Measurements from ENCODE around the gene TCF7L1.
"Not testable (repeated sequence)": the region's sequence is repeated elsewhere in the genome, so short reads cannot be mapped to it uniquely, and the experiment has no call there.

The TCF7L1 gene

GRCh38 chr2:85110991-85111560 is 22.1 kb upstream of the TCF7L1 start:
- Histone ChIP-seq H3K4me1 (ENCODE audit: control insufficient read depth, insufficient read depth, low read length) (no peaks in the 10 kb centered on the region), H3K4me3 (ENCODE audit: insufficient read depth, low read depth, low read length) (no peak overlapping the region), H3K9me3 (ENCODE audit: control insufficient read depth, low read length) (no peaks in the 10 kb centered on the region), H3K36me3 (ENCODE audit: control insufficient read depth, insufficient read depth, low read length) (no peaks in the 10 kb centered on the region), H3K27ac (ENCODE audit: insufficient read depth, low read depth, low read length, poor library complexity, severe bottlenecking) (no peak overlapping the region), H3K27me3 (ENCODE audit: control insufficient read depth, insufficient read depth, low read length, poor library complexity, severe bottlenecking) (no peaks in the 10 kb centered on the region)
- 95 to 96% methylated on average over 3 of the region's 3 CpGs for WGBS, 2 experiments

DNA sequence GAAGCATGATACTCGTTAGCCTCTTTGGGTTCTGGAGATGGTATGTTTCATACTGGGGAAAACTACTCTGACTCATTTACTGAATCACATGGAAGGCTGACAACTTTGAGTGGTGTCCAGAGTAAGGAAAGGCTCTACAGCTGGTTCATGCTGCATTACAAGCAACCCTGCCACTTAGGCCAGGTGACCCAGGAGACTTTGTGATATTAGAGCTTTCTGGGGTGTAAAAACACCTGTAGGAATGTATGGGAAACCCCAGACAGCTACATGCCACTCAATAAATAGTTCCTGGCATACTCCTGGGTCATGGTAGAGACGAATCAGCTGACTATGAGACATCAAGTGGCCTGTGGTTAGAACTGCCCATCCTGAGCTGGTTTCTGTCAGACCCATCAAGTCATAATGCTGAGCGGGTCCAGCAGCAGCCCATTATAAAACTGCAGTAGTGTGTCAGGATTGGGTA is 21.3 kb upstream of the TCF7L1 start:
- Histone ChIP-seq H3K4me1 (ENCODE audit: control insufficient read depth, insufficient read depth, low read length) (no peaks in the 10 kb centered on the region), H3K27me3 (ENCODE audit: control insufficient read depth, insufficient read depth, low read length, poor library complexity, severe bottlenecking) (no peaks in the 10 kb centered on the region), H3K36me3 (ENCODE audit: control insufficient read depth, insufficient read depth, low read length) (no peaks in the 10 kb centered on the region), H3K27ac (ENCODE audit: insufficient read depth, low read depth, low read length, poor library complexity, severe bottlenecking) (no peak overlapping the region), H3K4me3 (ENCODE audit: insufficient read depth, low read depth, low read length) (no peak overlapping the region), H3K9me3 (ENCODE audit: control insufficient read depth, low read length) (no peaks in the 10 kb centered on the region)
- 92 to 93% methylated on average over 3 of the region's 3 CpGs for WGBS, 2 experiments

DNA sequence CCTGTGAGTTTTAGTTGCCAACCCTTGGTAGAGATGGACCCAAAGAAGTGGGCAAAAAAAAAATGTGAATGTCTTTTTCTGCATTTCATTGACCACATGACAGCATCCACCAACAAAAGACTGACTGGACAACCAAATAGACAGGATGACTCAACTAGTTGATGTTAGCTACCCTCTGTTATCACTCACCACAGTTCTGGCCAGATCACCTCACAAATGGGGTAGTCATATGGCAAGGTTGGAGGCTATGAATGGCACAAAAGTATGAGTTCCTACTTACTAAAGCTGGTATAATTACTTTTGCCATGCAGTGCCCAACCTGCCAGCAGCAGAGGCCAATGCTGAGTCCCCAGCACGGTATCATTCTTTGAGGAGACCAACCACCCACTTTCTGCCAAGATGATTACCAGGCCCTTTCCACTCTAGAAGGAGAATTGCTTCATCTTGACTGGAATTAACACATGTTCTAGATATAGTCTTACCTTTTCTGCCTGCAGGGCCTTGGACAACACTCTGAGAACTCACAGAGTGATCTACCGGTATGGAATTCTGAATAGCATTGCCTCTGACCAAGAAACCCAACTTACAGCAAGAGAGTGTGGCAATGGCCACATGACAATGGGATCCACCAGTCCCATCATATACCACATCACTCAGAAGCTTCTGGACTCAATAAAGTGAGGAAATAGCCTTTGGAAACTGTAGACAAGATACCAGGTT is 20.1 kb upstream of the TCF7L1 start:
- Histone ChIP-seq H3K9me3 (ENCODE audit: control insufficient read depth, low read length) (no peaks in the 10 kb centered on the region), H3K4me3 (ENCODE audit: insufficient read depth, low read depth, low read length) (no peak overlapping the region), H3K27me3 (ENCODE audit: control insufficient read depth, insufficient read depth, low read length, poor library complexity, severe bottlenecking) (no peaks in the 10 kb centered on the region), H3K4me1 (ENCODE audit: control insufficient read depth, insufficient read depth, low read length) (no peaks in the 10 kb centered on the region), H3K36me3 (ENCODE audit: control insufficient read depth, insufficient read depth, low read length) (no peaks in the 10 kb centered on the region), H3K27ac (ENCODE audit: insufficient read depth, low read depth, low read length, poor library complexity, severe bottlenecking) (no peak overlapping the region)
- WGBS, 2 experiments = 41 to 44% methylated on average over 2 of the region's 2 CpGs

- Histone ChIP-seq H3K36me3 (ENCODE audit: control insufficient read depth, insufficient read depth, low read length) (no peaks in the 10 kb centered on the region), H3K27ac (ENCODE audit: insufficient read depth, low read depth, low read length, poor library complexity, severe bottlenecking) (no peak overlapping the region), H3K4me3 (ENCODE audit: insufficient read depth, low read depth, low read length) (no peak overlapping the region), H3K27me3 (ENCODE audit: control insufficient read depth, insufficient read depth, low read length, poor library complexity, severe bottlenecking) (no peaks in the 10 kb centered on the region), H3K9me3 (ENCODE audit: control insufficient read depth, low read length) (no peaks in the 10 kb centered on the region), H3K4me1 (ENCODE audit: control insufficient read depth, insufficient read depth, low read length) (no peaks in the 10 kb centered on the region)
- 84 to 96% methylated on average over 1 to 2 of the region's 2 CpGs for WGBS, 2 experiments
Observed at GRCh38 chr2:85114586-85115330, 18.4 kb upstream of the TCF7L1 start.

DNA sequence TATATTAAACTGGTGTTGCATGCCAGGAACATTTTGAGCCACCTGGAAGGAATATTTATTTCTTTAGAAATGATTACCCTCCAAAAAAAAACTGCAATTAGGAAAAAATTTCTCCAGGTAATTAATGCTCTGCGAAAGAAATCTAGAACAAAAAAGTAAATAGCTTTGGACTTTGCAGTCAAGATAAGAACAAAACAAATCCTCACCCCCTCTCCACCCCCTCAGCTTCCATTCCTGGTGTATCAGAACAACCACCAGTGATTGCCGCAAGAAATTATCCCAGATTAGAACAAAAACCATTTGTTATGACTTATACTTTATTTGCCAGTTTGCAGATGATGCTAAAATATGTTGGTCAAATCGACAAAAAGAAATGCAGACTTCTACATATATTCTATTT is 17.0 kb upstream of the TCF7L1 start:
- H3K4me3 ChIP-seq (ENCODE audit: insufficient read depth, low read depth, low read length) = no peak overlapping the region
- 97 to 100% methylated on average over 2 to 3 of the region's 3 CpGs for WGBS, 2 experiments
- H3K36me3 ChIP-seq (ENCODE audit: control insufficient read depth, insufficient read depth, low read length) = no peaks in the 10 kb centered on the region
- H3K27me3 ChIP-seq (ENCODE audit: control insufficient read depth, insufficient read depth, low read length, poor library complexity, severe bottlenecking) = no peaks in the 10 kb centered on the region
- no peaks in the 10 kb centered on the region for H3K4me1 ChIP-seq (ENCODE audit: control insufficient read depth, insufficient read depth, low read length)
- no peak overlapping the region for H3K27ac ChIP-seq (ENCODE audit: insufficient read depth, low read depth, low read length, poor library complexity, severe bottlenecking)
- no peaks in the 10 kb centered on the region for H3K9me3 ChIP-seq (ENCODE audit: control insufficient read depth, low read length)

DNA sequence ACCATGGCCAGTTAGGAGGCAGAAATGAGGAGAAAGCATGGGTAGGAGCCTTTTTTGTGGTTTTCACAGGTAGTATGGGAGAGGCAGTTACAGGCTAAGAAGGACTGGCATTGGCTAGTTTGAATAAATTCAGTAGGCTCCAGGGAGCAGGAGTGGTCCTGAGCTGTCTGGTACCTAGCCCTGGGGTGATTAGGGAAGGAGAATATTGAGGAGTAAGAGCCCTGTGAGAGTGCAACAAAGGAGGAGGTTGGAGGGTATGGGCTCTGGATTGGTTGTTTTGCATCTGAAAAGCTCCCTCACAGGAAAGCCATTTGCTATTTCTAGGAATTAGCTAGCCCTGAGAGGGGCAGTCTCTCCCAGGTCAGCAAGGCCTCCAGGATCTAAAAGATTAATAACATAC is 13.3 kb upstream of the TCF7L1 start:
- no peaks in the 10 kb centered on the region for H3K27me3 ChIP-seq (ENCODE audit: control insufficient read depth, insufficient read depth, low read length, poor library complexity, severe bottlenecking)
- H3K27ac ChIP-seq (ENCODE audit: insufficient read depth, low read depth, low read length, poor library complexity, severe bottlenecking) = peak overlapping the region; percentile 44
- H3K36me3 ChIP-seq (ENCODE audit: control insufficient read depth, insufficient read depth, low read length) = no peaks in the 10 kb centered on the region
- no peaks in the 10 kb centered on the region for H3K4me1 ChIP-seq (ENCODE audit: control insufficient read depth, insufficient read depth, low read length)
- no peak overlapping the region for H3K4me3 ChIP-seq (ENCODE audit: insufficient read depth, low read depth, low read length)
- H3K9me3 ChIP-seq (ENCODE audit: control insufficient read depth, low read length) = no peaks in the 10 kb centered on the region

DNA sequence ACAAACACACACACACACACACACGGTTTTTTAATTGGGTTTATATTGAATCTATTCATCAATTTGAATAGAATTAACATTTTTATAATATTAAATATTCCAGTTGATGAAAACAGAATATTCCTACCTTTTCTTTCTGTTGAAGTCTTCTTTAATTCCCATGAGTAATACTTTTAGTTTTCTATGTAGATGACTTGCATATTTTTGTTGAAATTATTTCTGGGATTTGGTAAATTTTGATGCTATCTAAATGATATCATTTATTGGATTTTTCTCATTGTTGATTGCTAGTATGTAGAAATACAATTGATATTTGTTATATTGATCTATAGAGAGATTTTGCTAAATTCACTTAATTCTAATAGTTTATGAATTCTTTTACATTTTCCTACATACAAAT is 12.8 kb upstream of the TCF7L1 start:
- Histone ChIP-seq H3K4me3 (ENCODE audit: insufficient read depth, low read depth, low read length) (no peak overlapping the region), H3K27ac (ENCODE audit: insufficient read depth, low read depth, low read length, poor library complexity, severe bottlenecking) (no peak overlapping the region), H3K9me3 (ENCODE audit: control insufficient read depth, low read length) (no peaks in the 10 kb centered on the region), H3K36me3 (ENCODE audit: control insufficient read depth, insufficient read depth, low read length) (no peaks in the 10 kb centered on the region), H3K27me3 (ENCODE audit: control insufficient read depth, insufficient read depth, low read length, poor library complexity, severe bottlenecking) (no peaks in the 10 kb centered on the region), H3K4me1 (ENCODE audit: control insufficient read depth, insufficient read depth, low read length) (no peaks in the 10 kb centered on the region)
- WGBS, 2 experiments = no CpG with 5 or more reads among the region's 1 CpG

DNA sequence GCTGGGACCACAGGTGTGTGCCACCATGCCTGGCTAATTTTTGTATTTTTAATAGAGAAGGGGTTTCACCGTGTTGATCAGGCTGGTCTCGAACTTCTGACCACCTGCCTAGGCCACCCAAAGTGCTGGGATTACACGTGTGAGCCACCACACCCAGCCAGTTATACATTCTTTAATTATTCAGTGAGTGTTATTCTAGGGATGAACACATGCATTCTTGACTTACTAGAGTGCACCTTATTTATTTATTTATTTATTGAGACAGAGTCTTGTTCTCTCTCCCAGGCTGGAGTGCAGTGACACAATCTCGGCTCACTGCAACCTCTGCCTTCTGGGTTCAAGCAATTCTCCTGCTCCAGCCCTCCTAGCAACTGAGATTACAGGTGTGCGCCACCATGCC is 6.7 kb upstream of the TCF7L1 start:
- H3K27me3 ChIP-seq (ENCODE audit: control insufficient read depth, insufficient read depth, low read length, poor library complexity, severe bottlenecking); H3K9me3 ChIP-seq (ENCODE audit: control insufficient read depth, low read length); H3K27ac ChIP-seq (ENCODE audit: insufficient read depth, low read depth, low read length, poor library complexity, severe bottlenecking); H3K4me1 ChIP-seq (ENCODE audit: control insufficient read depth, insufficient read depth, low read length); H3K4me3 ChIP-seq (ENCODE audit: insufficient read depth, low read depth, low read length); H3K36me3 ChIP-seq (ENCODE audit: control insufficient read depth, insufficient read depth, low read length): not testable (repeated sequence)
- WGBS, 2 experiments = 92 to 95% methylated on average over 5 of the region's 5 CpGs

- Histone ChIP-seq H3K27ac (ENCODE audit: insufficient read depth, low read depth, low read length, poor library complexity, severe bottlenecking) (no peak overlapping the region), H3K4me3 (ENCODE audit: insufficient read depth, low read depth, low read length) (no peak overlapping the region), H3K9me3 (ENCODE audit: control insufficient read depth, low read length) (no peaks in the 10 kb centered on the region), H3K36me3 (ENCODE audit: control insufficient read depth, insufficient read depth, low read length) (no peaks in the 10 kb centered on the region), H3K27me3 (ENCODE audit: control insufficient read depth, insufficient read depth, low read length, poor library complexity, severe bottlenecking) (peaks cover 3% of the 10 kb centered on the region), H3K4me1 (ENCODE audit: control insufficient read depth, insufficient read depth, low read length) (peaks cover 3% of the 10 kb centered on the region)
- WGBS, 2 experiments = 78 to 84% methylated on average over 2 to 3 of the region's 3 CpGs
Observed at GRCh38 chr2:85129861-85130260, 3.3 kb upstream of the TCF7L1 start.

DNA sequence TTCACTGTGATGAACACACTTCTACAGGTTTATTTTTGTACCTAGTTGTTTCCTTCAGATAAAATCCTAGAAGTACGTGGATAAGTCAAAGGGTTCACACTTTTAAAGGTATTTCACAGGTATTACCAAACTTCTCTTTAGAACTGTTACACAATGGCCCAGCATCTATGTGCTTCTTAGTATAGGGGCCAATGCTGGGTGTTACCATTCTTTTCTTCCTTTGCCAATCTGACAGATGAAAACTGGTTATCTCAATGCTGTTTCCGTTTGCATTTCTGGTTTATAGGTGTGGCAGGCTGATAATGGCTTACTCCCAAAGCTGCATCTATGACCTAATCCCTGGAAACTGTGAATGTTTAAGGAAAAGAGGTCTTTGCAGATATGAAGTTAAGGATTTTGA is 2.8 kb upstream of the TCF7L1 start:
- H3K4me1 ChIP-seq (ENCODE audit: control insufficient read depth, insufficient read depth, low read length) = peaks cover 6% of the 10 kb centered on the region
- no peak overlapping the region for H3K27ac ChIP-seq (ENCODE audit: insufficient read depth, low read depth, low read length, poor library complexity, severe bottlenecking)
- no peaks in the 10 kb centered on the region for H3K36me3 ChIP-seq (ENCODE audit: control insufficient read depth, insufficient read depth, low read length)
- H3K4me3 ChIP-seq (ENCODE audit: insufficient read depth, low read depth, low read length) = no peak overlapping the region
- no peaks in the 10 kb centered on the region for H3K9me3 ChIP-seq (ENCODE audit: control insufficient read depth, low read length)
- H3K27me3 ChIP-seq (ENCODE audit: control insufficient read depth, insufficient read depth, low read length, poor library complexity, severe bottlenecking) = peaks cover 7% of the 10 kb centered on the region
- 90 to 93% methylated on average over 2 of the region's 2 CpGs for WGBS, 2 experiments

Measured in ectodermal cell (in vitro differentiated cells).